CD14-positive monocyte (primary cell): ENCODE measurements around the gene GPR68. TPM values are rescaled to one million over a fixed set of nuclear protein-coding genes. Genes with fewer than 3 reads are reported as not detected.
A peak's percentile ranks its signal among the peaks of the same experiment; 100 is the strongest.

Experiments
- DNase-seq, 3 donors: peaks; one replicate each; pipeline ENCODE4 v3.0.0-alpha.2; 2011 to 2022
- H2AFZ ChIP-seq: 2 replicates; pipeline ENCODE4 v1.6.0; 2012; ENCODE audit warnings: mild to moderate bottlenecking, low read depth, low read length, inconsistent platforms; ENCODE audit not compliant: insufficient read depth, poor library complexity, severe bottlenecking
- H3K27ac ChIP-seq, 2 donors: 1 replicate in 1 of 2; 2 replicates in 1 of 2; pipeline ENCODE4 v1.5.1; 2012 to 2013; ENCODE audit warnings: low read length in 2 of 2, control low read depth in 1 of 2, inconsistent platforms in 1 of 2, low read depth in 1 of 2, mild to moderate bottlenecking in 1 of 2
- H3K27me3 ChIP-seq, 2 donors: one replicate each; pipeline versions ENCODE4 v1.6.0 to v1.6.1; 2011 to 2013; ENCODE audit warnings: low read length in 2 of 2; ENCODE audit not compliant: control insufficient read depth in 2 of 2, insufficient read depth in 2 of 2
- H3K36me3 ChIP-seq, 2 donors: replicated peaks in 1 of 2; 1 replicate in 1 of 2; 2 replicates in 1 of 2; pipeline versions ENCODE4 v1.5.1 to v1.6.1; 2012 to 2013; ENCODE audit warnings: low read length in 2 of 2, control low read depth in 1 of 2, inconsistent platforms in 1 of 2, mild to moderate bottlenecking in 1 of 2; ENCODE audit not compliant: insufficient read depth in 2 of 2, control insufficient read depth in 1 of 2
- H3K4me1 ChIP-seq, 2 donors: 1 replicate in 1 of 2; 2 replicates in 1 of 2; pipeline versions ENCODE4 v1.5.1 to v1.6.1; 2012 to 2013; ENCODE audit warnings: low read length in 2 of 2, control low read depth in 1 of 2, inconsistent platforms in 1 of 2, mild to moderate bottlenecking in 1 of 2, moderate library complexity in 1 of 2; ENCODE audit not compliant: insufficient read depth in 2 of 2, control insufficient read depth in 1 of 2
- H3K4me2 ChIP-seq: replicated peaks from 2 replicates; pipeline ENCODE3; 2012; ENCODE audit warnings: low read length, moderate library complexity, mild to moderate bottlenecking; ENCODE audit not compliant: poor library complexity, severe bottlenecking; ENCODE audit errors: extremely low read depth
- H3K4me3 ChIP-seq, 3 experiments: fragments of 200-600 bp in 1 of 3; sonication (generic) in 1 of 3; replicated peaks in 1 of 3; 1 replicate in 2 of 3; 2 replicates in 1 of 3; pipeline ENCODE4 v1.5.1; 2011 to 2013; ENCODE audit warnings: low read length in 3 of 3, mild to moderate bottlenecking in 3 of 3, control low read depth in 2 of 3, low read depth in 2 of 3, inconsistent platforms in 1 of 3, moderate library complexity in 1 of 3
- H3K79me2 ChIP-seq: 2 replicates; pipeline ENCODE4 v1.6.0; 2012; ENCODE audit warnings: mild to moderate bottlenecking, control low read depth, inconsistent platforms, low read length, moderate library complexity; ENCODE audit not compliant: insufficient read depth
- H3K9ac ChIP-seq: 2 replicates; pipeline ENCODE4 v1.6.0; 2017; ENCODE audit warnings: low read length, mild to moderate bottlenecking; ENCODE audit not compliant: insufficient read depth, poor library complexity, severe bottlenecking
- H3K9me3 ChIP-seq, 2 donors: replicated peaks in 1 of 2; 1 replicate in 1 of 2; 2 replicates in 1 of 2; pipeline versions ENCODE4 v1.5.1 to v1.6.1; 2012 to 2013; ENCODE audit warnings: low read length in 2 of 2, control low read depth in 1 of 2; ENCODE audit not compliant: control insufficient read depth in 1 of 2, insufficient read depth in 1 of 2
- H4K20me1 ChIP-seq: 2 replicates; pipeline ENCODE4 v1.6.0; 2012; ENCODE audit warnings: mild to moderate bottlenecking, low read length, control low read depth, moderate library complexity; ENCODE audit not compliant: insufficient read depth
- H3K27ac Mint-ChIP-seq, 7 donors: one replicate each; pipeline ENCODE4 v1.8.0; 2020; ENCODE audit warnings: mild to moderate bottlenecking in 7 of 7, mixed read lengths in 7 of 7, moderate library complexity in 6 of 7, inconsistent platforms in 2 of 7
- H3K27me3 Mint-ChIP-seq, 3 donors: one replicate each; pipeline ENCODE4 v1.8.0; 2021 to 2022; ENCODE audit warnings: low read depth in 3 of 3, mild to moderate bottlenecking in 3 of 3, mixed read lengths in 3 of 3, moderate library complexity in 3 of 3, inconsistent platforms in 1 of 3
- H3K36me3 Mint-ChIP-seq, 2 donors: one replicate each; pipeline ENCODE4 v1.8.0; 2020; ENCODE audit warnings: mixed read lengths in 2 of 2, inconsistent platforms in 1 of 2, mild to moderate bottlenecking in 1 of 2
- H3K4me1 Mint-ChIP-seq: one replicate; pipeline ENCODE4 v1.8.0; 2020; ENCODE audit warnings: mild to moderate bottlenecking, mixed read lengths
- H3K4me3 Mint-ChIP-seq, 2 donors: one replicate each; pipeline ENCODE4 v1.8.0; 2020; ENCODE audit warnings: mild to moderate bottlenecking in 2 of 2, mixed read lengths in 2 of 2, moderate library complexity in 1 of 2
- H3K9me3 Mint-ChIP-seq, 7 donors: one replicate each; pipeline ENCODE4 v1.8.0; 2020 to 2022; ENCODE audit warnings: mixed read lengths in 7 of 7, mild to moderate bottlenecking in 6 of 7, moderate library complexity in 6 of 7, inconsistent platforms in 2 of 7
- WGBS: methylation state at CpG from one replicate; pipeline ENCODE4 v1.1.5; 2013; ENCODE audit warnings: missing lambda C conversion rate; ENCODE audit not compliant: insufficient coverage; 5-methylcytosine and 5-hydroxymethylcytosine counted together
- intact Hi-C, 2 donors: fragments of 100-400 bp; cut with micrococcal nuclease; formaldehyde crosslinking; loops; one replicate each; pipeline versions ENCODE4 v1.15.0 to v1.15.1; 2023
- polyA plus RNA-seq, 3 donors: library from polyadenylated mRNA; depleted of rRNA in 1 of 3; unstranded in 2 of 3; stranded (reverse) in 1 of 3; fragments of 300-500 nt in 2 of 3; fragments of >200 nt in 1 of 3; fragmentation: Illumina TruSeq in 2 of 3; gene quantifications; 1 replicate in 2 of 3; 2 replicates in 1 of 3; pipeline ENCODE4 v1.2.3, GENCODE V29; 2012 to 2021
- TF ChIP-seq, protein P1 (sequence below): fragments of 200-600 bp; IDR thresholded peaks from one replicate; pipeline ENCODE4 v1.8.0; 2022; ENCODE audit warnings: antibody characterized with exemption, mild to moderate bottlenecking

GPR68 gene
- polyA plus RNA-seq, 3 donors: 0.05 to 0.07 TPM; not detected in 1

DNA sequence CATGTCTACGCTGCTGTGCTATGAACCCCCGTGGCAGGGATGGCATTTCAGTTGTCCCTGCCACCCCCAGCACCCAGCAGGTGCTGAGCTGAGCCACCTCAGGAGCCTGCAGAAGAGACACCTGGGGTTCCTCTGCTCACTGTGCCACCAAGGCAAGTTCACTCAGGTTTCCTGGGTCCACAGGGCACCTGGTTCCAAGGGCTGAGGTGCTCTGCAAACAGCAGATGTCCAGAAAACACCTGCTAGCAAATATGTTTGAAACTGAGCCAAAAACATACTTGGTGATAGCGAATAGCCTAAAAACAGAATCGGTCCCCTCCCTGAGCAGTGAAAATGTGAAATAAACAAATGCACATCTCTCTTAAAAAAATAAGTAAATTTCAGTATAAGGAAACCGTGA lies 35.6 kb upstream of the GPR68 start:
- no peak overlapping the region for H3K9ac ChIP-seq
- intact Hi-C loops: loop anchor here (10.0 kb wide), 2 partner anchors 45 to 385 kb away; no protein-coding TSS in a partner anchor
- Mint-ChIP-seq H3K27me3 (no peaks in the 10 kb centered on the region), H3K36me3 (peaks cover 88 to 98% of the 10 kb centered on the region in 2 donors), H3K4me3 (no peak overlapping the region), H3K27ac (no peak overlapping the region), H3K4me1 (no peaks in the 10 kb centered on the region), H3K9me3 (no peaks in the 10 kb centered on the region)
- peaks cover 95 to 99% of the 10 kb centered on the region in 2 donors for H3K36me3 ChIP-seq
- H2AFZ ChIP-seq: no peak overlapping the region
- H3K9me3 ChIP-seq: no peaks in the 10 kb centered on the region
- no peaks in the 10 kb centered on the region for H3K79me2 ChIP-seq
- H3K4me3 ChIP-seq: no peak overlapping the region
- TF ChIP-seq, protein P1, sequence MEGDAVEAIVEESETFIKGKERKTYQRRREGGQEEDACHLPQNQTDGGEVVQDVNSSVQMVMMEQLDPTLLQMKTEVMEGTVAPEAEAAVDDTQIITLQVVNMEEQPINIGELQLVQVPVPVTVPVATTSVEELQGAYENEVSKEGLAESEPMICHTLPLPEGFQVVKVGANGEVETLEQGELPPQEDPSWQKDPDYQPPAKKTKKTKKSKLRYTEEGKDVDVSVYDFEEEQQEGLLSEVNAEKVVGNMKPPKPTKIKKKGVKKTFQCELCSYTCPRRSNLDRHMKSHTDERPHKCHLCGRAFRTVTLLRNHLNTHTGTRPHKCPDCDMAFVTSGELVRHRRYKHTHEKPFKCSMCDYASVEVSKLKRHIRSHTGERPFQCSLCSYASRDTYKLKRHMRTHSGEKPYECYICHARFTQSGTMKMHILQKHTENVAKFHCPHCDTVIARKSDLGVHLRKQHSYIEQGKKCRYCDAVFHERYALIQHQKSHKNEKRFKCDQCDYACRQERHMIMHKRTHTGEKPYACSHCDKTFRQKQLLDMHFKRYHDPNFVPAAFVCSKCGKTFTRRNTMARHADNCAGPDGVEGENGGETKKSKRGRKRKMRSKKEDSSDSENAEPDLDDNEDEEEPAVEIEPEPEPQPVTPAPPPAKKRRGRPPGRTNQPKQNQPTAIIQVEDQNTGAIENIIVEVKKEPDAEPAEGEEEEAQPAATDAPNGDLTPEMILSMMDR: no peak
- no peak overlapping the region for H3K4me2 ChIP-seq
- 100% methylated on average over 2 of the region's 5 CpGs for WGBS
- peaks cover 63% of the 10 kb centered on the region for H4K20me1 ChIP-seq
- H3K4me1 ChIP-seq: no peaks in the 10 kb centered on the region
- no peak for DNase-seq
- H3K27me3 ChIP-seq: no peaks in the 10 kb centered on the region
- no peak overlapping the region for H3K27ac ChIP-seq

DNA sequence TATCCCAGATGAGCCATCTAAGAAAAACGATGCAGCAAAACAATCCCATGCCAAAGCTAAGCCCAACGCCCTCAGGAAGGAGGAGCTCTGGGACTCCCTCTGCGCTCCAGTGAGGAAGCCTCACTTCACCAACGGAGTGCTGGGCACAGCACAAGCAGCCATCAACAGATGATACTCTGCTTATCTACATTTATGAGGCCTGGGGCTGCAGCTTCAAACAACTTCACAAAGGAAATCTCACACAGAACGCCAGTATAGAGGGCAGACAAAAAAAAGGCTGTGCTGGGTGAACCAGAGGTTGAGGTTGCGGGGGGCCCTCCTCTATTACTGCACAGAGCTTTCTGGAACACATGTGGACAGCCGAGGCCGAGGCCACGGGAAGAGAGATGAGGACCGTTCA lies 34.9 kb upstream of the GPR68 start:
- Histone ChIP-seq H3K9me3 (no peaks in the 10 kb centered on the region), H3K27me3 (no peaks in the 10 kb centered on the region), H3K27ac (no peak overlapping the region), H3K9ac (no peak overlapping the region), H4K20me1 (peaks cover 65% of the 10 kb centered on the region), H3K4me1 (no peaks in the 10 kb centered on the region), H3K4me2 (no peak overlapping the region), H2AFZ (no peak overlapping the region), H3K79me2 (no peaks in the 10 kb centered on the region), H3K36me3 (peaks cover 95 to 99% of the 10 kb centered on the region in 2 donors), H3K4me3 (no peak overlapping the region)
- peaks cover 89 to 98% of the 10 kb centered on the region in 2 donors for H3K36me3 Mint-ChIP-seq
- no peak for DNase-seq
- H3K27me3 Mint-ChIP-seq: no peaks in the 10 kb centered on the region
- TF ChIP-seq, protein P1: no peak
- no peaks in the 10 kb centered on the region for H3K4me1 Mint-ChIP-seq
- intact Hi-C loops: no loop called here
- no peak overlapping the region for H3K4me3 Mint-ChIP-seq
- 96% methylated on average over 5 of the region's 10 CpGs for WGBS
- peak overlapping the region in 1 of 7 donors; percentile 40 for H3K27ac Mint-ChIP-seq
- H3K9me3 Mint-ChIP-seq: no peaks in the 10 kb centered on the region
